Thyroid gland (tissue), 4 donors: Measurements from ENCODE around the gene PLAC1. TPM values are rescaled to one million over a fixed set of nuclear protein-coding genes. Genes with fewer than 3 reads are reported as not detected.

Experiments
- DNase-seq, 2 donors: peaks; one replicate each; pipeline ENCODE4 v3.0.0-alpha.2; 2019
- H3K27ac ChIP-seq, 3 donors: fragments of 200-600 bp; sonication (generic); 1 replicate in 2 of 3; 2 replicates in 1 of 3; pipeline ENCODE4 v1.5.1; 2016 to 2019; ENCODE audit warnings: mild to moderate bottlenecking in 1 of 3, moderate library complexity in 1 of 3
- H3K27me3 ChIP-seq: fragments of 200-600 bp; sonication (generic); one replicate; pipeline ENCODE4 v1.5.1; 2019
- H3K36me3 ChIP-seq, 2 donors: fragments of 200-600 bp; sonication (generic); one replicate each; pipeline ENCODE4 v1.5.1; 2016 to 2019
- H3K4me1 ChIP-seq, 2 donors: fragments of 200-600 bp; sonication (generic); one replicate each; pipeline ENCODE4 v1.5.1; 2017 to 2019
- H3K4me3 ChIP-seq, 3 donors: fragments of 200-600 bp; sonication (generic); replicated peaks in 1 of 3; 1 replicate in 2 of 3; 2 replicates in 1 of 3; pipeline ENCODE4 v1.5.1; 2016; ENCODE audit warnings: mild to moderate bottlenecking in 1 of 3
- H3K9me3 ChIP-seq: fragments of 200-600 bp; sonication (generic); one replicate; pipeline ENCODE4 v1.5.1; 2017
- CTCF ChIP-seq, 6 experiments: fragments of 200-600 bp in 3 of 6; fragments of 450-650 bp in 3 of 6; sonication (generic) in 3 of 6; IDR thresholded peaks; one replicate each; pipeline ENCODE4 v1.5.1; 2016 to 2019; ENCODE audit warnings: antibody characterized with exemption in 6 of 6, mild to moderate bottlenecking in 2 of 6, inconsistent platforms in 1 of 6, moderate library complexity in 1 of 6
- POLR2A ChIP-seq, 2 donors: fragments of 450-650 bp; IDR thresholded peaks; one replicate each; pipeline ENCODE4 v1.6.1; 2017; ENCODE audit warnings: antibody characterized with exemption in 2 of 2, mild to moderate bottlenecking in 2 of 2, moderate library complexity in 1 of 2
- WGBS, 2 donors: methylation state at CpG; one replicate each; pipeline ENCODE4 v1.1.5; 2017; 5-methylcytosine and 5-hydroxymethylcytosine counted together
- intact Hi-C: fragments of 100-400 bp; cut with DNase I; formaldehyde crosslinking; loops from one replicate; pipeline ENCODE4 v1.15.1; 2023
- total RNA-seq, 4 donors: library from RNA; depleted of rRNA; stranded (reverse); fragments of >200 nt; gene quantifications; one replicate each; pipeline ENCODE4 v1.2.3, GENCODE V29; 2016

PLAC1 gene
- total RNA-seq, 4 donors from 2014 or later: not detected

DNA sequence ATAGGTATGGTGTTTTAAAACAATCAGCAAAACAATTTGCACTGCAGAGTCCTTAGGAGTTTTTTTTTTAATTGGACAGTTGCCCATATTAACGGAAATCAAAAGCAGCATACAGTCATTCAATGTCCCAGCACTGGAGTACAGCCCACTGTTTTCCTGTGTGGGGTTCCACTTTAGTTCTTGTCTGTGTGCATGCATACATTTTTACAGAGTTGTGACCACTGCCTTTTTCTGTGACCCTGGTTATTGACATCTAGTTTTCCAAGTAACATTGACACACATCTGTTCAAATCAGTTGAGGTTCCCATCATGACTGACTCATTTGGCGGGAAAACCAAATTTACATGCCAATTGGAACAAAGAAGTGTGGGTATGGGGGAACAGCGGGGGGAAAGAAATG lies 115.0 kb downstream of the PLAC1 start:
- no peak overlapping the region for H3K4me3 ChIP-seq
- H3K36me3 ChIP-seq: no peaks in the 10 kb centered on the region
- 49 to 62% methylated on average over 3 of the region's 3 CpGs for WGBS, 2 donors
- no peaks in the 10 kb centered on the region for H3K9me3 ChIP-seq
- intact Hi-C loops: no loop called here
- no peaks in the 10 kb centered on the region for H3K27me3 ChIP-seq
- peaks cover 17% of the 10 kb centered on the region in 2 donors for H3K4me1 ChIP-seq
- no peak overlapping the region for H3K27ac ChIP-seq
- no peak for TF ChIP-seq CTCF (IDR thresholded peaks at IDR 0.05)
- TF ChIP-seq POLR2A (IDR thresholded peaks at IDR 0.05): no peak
- no peak for DNase-seq

DNA sequence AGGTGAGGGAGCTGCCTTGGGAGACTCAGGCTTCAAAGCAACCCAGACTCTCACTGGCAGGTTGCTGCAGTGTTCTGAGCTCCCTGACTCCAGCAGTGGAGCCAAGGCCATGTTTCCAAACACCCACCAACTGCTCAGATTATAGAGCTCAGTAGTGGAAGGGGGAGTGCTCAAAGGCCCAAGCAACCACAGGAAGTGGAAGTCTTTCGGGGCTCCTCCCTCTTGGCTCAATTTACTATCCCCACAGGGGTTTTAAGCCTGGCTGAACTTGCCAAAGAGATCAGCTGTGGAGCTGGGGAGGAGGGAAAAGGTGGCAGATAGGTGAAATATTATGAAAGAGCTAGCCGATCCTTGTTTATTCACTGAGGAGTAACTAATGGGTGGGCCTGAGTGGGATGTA lies 115.8 kb downstream of the PLAC1 start:
- Histone ChIP-seq H3K4me3 (no peak overlapping the region), H3K27me3 (no peaks in the 10 kb centered on the region), H3K4me1 (peaks cover 23 to 25% of the 10 kb centered on the region in 2 donors), H3K36me3 (no peaks in the 10 kb centered on the region), H3K9me3 (no peaks in the 10 kb centered on the region), H3K27ac (peak overlapping the region in 2 of 3 donors; percentile 17 to 32)
- intact Hi-C loops: no loop called here
- TF ChIP-seq CTCF (IDR thresholded peaks at IDR 0.05): no peak
- TF ChIP-seq POLR2A (IDR thresholded peaks at IDR 0.05): no peak
- DNase-seq: peak; percentile 59
- WGBS, 2 donors: 8% methylated on average over 1 to 2 of the region's 2 CpGs

GRCh38 chrX:134541906-134542305 lies 116.4 kb downstream of the PLAC1 start:
- WGBS, 2 donors: 73 to 75% methylated on average over 3 of the region's 3 CpGs
- Histone ChIP-seq H3K27me3 (no peaks in the 10 kb centered on the region), H3K4me1 (peaks cover 27 to 31% of the 10 kb centered on the region in 2 donors), H3K4me3 (no peak overlapping the region), H3K36me3 (no peaks in the 10 kb centered on the region), H3K9me3 (no peaks in the 10 kb centered on the region), H3K27ac (no peak overlapping the region)
- TF ChIP-seq POLR2A (IDR thresholded peaks at IDR 0.05) (no peak), CTCF (IDR thresholded peaks at IDR 0.05) (no peak)
- DNase-seq: no peak
- intact Hi-C loops: no loop called here

DNA sequence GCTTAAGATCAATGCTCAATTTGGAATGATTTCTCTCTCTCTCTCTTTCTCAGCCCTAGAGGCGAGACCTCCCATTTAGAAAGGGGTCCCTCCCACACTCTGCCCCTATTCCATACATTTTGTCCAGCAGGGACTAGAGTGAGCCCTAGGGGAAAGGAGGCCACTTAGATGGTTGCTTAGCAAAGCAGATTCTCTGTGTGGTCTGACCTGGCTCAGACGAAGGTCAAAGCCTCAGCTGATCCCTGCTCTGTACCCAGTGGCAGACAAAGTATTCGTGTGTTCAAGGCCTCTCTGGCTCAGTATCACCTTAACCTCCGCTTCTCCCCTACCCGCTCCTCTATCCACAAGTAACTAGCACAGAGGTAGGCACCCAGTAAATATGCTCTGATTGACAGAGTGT lies 120.0 kb downstream of the PLAC1 start:
- Histone ChIP-seq H3K27ac (peak overlapping the region; percentile 52 to 74 (median 71)), H3K36me3 (no peaks in the 10 kb centered on the region), H3K4me1 (peaks cover 23 to 30% of the 10 kb centered on the region in 2 donors), H3K27me3 (no peaks in the 10 kb centered on the region), H3K4me3 (no peak overlapping the region), H3K9me3 (no peaks in the 10 kb centered on the region)
- WGBS, 2 donors: 77 to 84% methylated on average over 2 to 5 of the region's 5 CpGs
- TF ChIP-seq CTCF (IDR thresholded peaks at IDR 0.05) (no peak), POLR2A (IDR thresholded peaks at IDR 0.05) (no peak)
- DNase-seq: no peak
- intact Hi-C loops: no loop called here

- no peak for TF ChIP-seq POLR2A (IDR thresholded peaks at IDR 0.05)
- TF ChIP-seq CTCF (IDR thresholded peaks at IDR 0.05): no peak
- no peak for DNase-seq
- H3K27me3 ChIP-seq: no peaks in the 10 kb centered on the region
- intact Hi-C loops: no loop called here
- H3K36me3 ChIP-seq: no peaks in the 10 kb centered on the region
- H3K27ac ChIP-seq: peak overlapping the region; percentile 52 to 74 (median 71)
- H3K4me3 ChIP-seq: no peak overlapping the region
- H3K9me3 ChIP-seq: no peaks in the 10 kb centered on the region
- 59 to 63% methylated on average over 5 of the region's 5 CpGs for WGBS, 2 donors
- peaks cover 13 to 21% of the 10 kb centered on the region in 2 donors for H3K4me1 ChIP-seq
These were observed 120.9 kb downstream of the PLAC1 start for GRCh38 chrX:134537179-134537955.
